ENCODE results near the gene CA5B. TPM values are rescaled to one million over a fixed set of nuclear protein-coding genes. Genes with fewer than 3 reads are reported as not detected.

The CA5B gene
- total and polyA plus RNA-seq, 2 of the 8 experiments (the other 6 are each of a cell fraction or from before 2014, with no cell fraction given), result 3.3 to 8.6 TPM

DNA sequence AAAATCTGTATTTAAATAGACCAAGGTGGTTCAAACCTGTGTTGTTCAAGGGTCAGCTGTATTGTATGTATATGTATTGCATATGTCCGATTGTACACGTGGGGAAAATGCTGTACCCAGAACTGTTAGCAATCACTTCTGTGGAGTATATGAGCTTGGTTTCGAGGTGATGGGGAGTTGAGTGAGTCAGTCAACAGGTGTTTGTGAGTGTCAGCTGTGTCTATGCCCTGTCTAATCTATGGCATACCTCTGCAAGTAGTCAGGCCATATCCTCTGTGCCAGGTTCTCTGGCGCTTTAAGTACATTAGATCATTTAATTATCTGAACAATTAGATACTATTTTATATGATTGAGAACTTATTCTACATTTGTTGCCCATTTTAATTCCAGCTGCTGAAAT, 59.6 kb downstream of the CA5B start:
- Histone ChIP-seq H4K91ac (replicated peaks; ENCODE audit: insufficient read length, low read length) (no peak overlapping the region), H3K4ac (replicated peaks; ENCODE audit: insufficient read length, low read depth, low read length) (no peak overlapping the region), H3K4me1 (replicated peaks in 1 of 4; ENCODE audit: control insufficient read depth in 3 of 4, insufficient read depth in 4 of 4, low read length in 3 of 4) (no peaks in the 10 kb centered on the region), H2BK15ac (ENCODE audit: low read length) (no peak overlapping the region), H3K4me3 (ENCODE audit: extremely low read depth in 1 of 4, insufficient read depth in 2 of 4, low read depth in 3 of 4, low read length in 4 of 4) (no peak overlapping the region), H3K14ac (ENCODE audit: insufficient read length) (no peak overlapping the region), H2AK5ac (ENCODE audit: low read depth, low read length) (no peak overlapping the region), H3K56ac (replicated peaks; ENCODE audit: insufficient read length, low read depth, low read length) (no peak overlapping the region), H4K5ac (ENCODE audit: insufficient read length, low read depth, low read length) (no peak overlapping the region), H3K4me2 (ENCODE audit: insufficient read depth in 1 of 2, low read depth in 2 of 2, low read length in 2 of 2) (no peak overlapping the region), H2AFZ (ENCODE audit: low read length) (no peak overlapping the region), H3K23ac (ENCODE audit: insufficient read length) (no peak overlapping the region), H4K20me1 (replicated peaks in 1 of 2; ENCODE audit: control insufficient read depth in 1 of 2, insufficient read depth in 2 of 2, low read length in 2 of 2) (no peaks in the 10 kb centered on the region), H3K23me2 (ENCODE audit: low read depth, low read length) (no peaks in the 10 kb centered on the region), H3K27me3 (replicated peaks in 1 of 4; ENCODE audit: control insufficient read depth in 3 of 4, extremely low read depth in 1 of 4, insufficient read depth in 3 of 4, low read length in 3 of 4) (no peaks in the 10 kb centered on the region), H3K18ac (ENCODE audit: extremely low read depth, low read length) (no peak overlapping the region), H2BK20ac (ENCODE audit: low read length) (no peak overlapping the region), H3K9ac (replicated peaks in 1 of 4; ENCODE audit: extremely low read depth in 1 of 4, low read depth in 3 of 4, low read length in 3 of 4) (no peak overlapping the region), H3K79me2 (ENCODE audit: control insufficient read depth in 1 of 2, insufficient read depth in 2 of 2, low read length in 2 of 2) (no peaks in the 10 kb centered on the region), H3K36me3 (ENCODE audit: control insufficient read depth in 2 of 4, insufficient read depth in 4 of 4, low read length in 3 of 4) (peaks cover 0 to 12% (median 1%) of the 10 kb centered on the region in 4 experiments; a peak in 2 of 8 replicates), H3K27ac (ENCODE audit: low read depth, low read length) (no peak overlapping the region), H3K79me1 (ENCODE audit: low read depth, low read length) (no peaks in the 10 kb centered on the region; the same call in 1 of the 2 replicates), H3K9me3 (ENCODE audit: insufficient read depth in 2 of 2, low read depth in 1 of 2, low read length in 1 of 2) (no peaks in the 10 kb centered on the region), H2BK5ac (ENCODE audit: low read depth, low read length) (no peak overlapping the region), H2BK120ac (replicated peaks; ENCODE audit: low read depth, low read length) (no peak overlapping the region), H2BK12ac (ENCODE audit: low read depth, low read length) (no peak overlapping the region), H4K8ac (ENCODE audit: extremely low read depth, insufficient read depth, low read length) (no peak overlapping the region)
- DNase-seq (ENCODE audit: low read depth in 1 of 2, low spot score in 2 of 2) (no peak), FAIRE-seq (no peak)
- ChIA-PET CTCF (ENCODE audit: partially characterized antibody) (no interaction called here), POLR2A (ENCODE audit: partially characterized antibody) (no interaction called here)
- 86% methylated on average over 4 of the region's 4 CpGs; no CpG with 5 or more reads in 1 of the 2 experiments for WGBS, 2 experiments (ENCODE audit: extremely low coverage in 1 of 2, insufficient coverage in 1 of 2, insufficient read length in 1 of 2, insufficient replicate concordance in 2 of 2, low coverage in 1 of 2, low lambda C conversion rate in 2 of 2, missing lambda C conversion rate in 1 of 2)
- TF ChIP-seq JUN (IDR thresholded peaks at IDR 0.05; ENCODE audit: low read depth, low read length) (no peak), BACH1 (IDR thresholded peaks at IDR 0.05; ENCODE audit: low read length) (no peak), HDAC2 (IDR thresholded peaks at IDR 0.05; ENCODE audit: borderline replicate concordance in 1 of 2, low read depth in 2 of 2, low read length in 2 of 2) (no peak), ASH2L (IDR thresholded peaks at IDR 0.05; ENCODE audit: low read length) (no peak), HDAC6 (IDR thresholded peaks at IDR 0.05; ENCODE audit: low read depth, low read length) (no peak), POLR2A (IDR thresholded peaks at IDR 0.05; ENCODE audit: control extremely low read depth in 1 of 2, low read depth in 2 of 2, low read length in 2 of 2) (no peak), CHD1 (IDR thresholded peaks at IDR 0.05; ENCODE audit: low read depth, low read length) (no peak)
- TF ChIP-seq, protein P1, sequence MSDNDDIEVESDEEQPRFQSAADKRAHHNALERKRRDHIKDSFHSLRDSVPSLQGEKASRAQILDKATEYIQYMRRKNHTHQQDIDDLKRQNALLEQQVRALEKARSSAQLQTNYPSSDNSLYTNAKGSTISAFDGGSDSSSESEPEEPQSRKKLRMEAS (IDR thresholded peaks at IDR 0.05), result no peak
